CD4-positive, alpha-beta T cell treated with Interleukin-4 for 1 hour (primary cell): Measurements from ENCODE around the gene SLBP.
"Not testable (repeated sequence)": the region's sequence is repeated elsewhere in the genome, so short reads cannot be mapped to it uniquely, and the experiment has no call there.

ENCODE experiments used
- DNase-seq, 2 donors: peaks; one replicate each; pipeline ENCODE4 v3.0.0-alpha.2; 2020 to 2022

Gene SLBP

GRCh38 chr4:1673671-1674070, 38.4 kb downstream of the SLBP start:
- no peak for DNase-seq

- DNase-seq: not testable (repeated sequence)
These were observed 41.1 kb downstream of the SLBP start for GRCh38 chr4:1671011-1671410.

GRCh38 chr4:1670279-1670678, 41.8 kb downstream of the SLBP start:
- DNase-seq: no peak

GRCh38 chr4:1669850-1670249, 42.3 kb downstream of the SLBP start:
- DNase-seq: no peak

GRCh38 chr4:1669270-1669669, 42.8 kb downstream of the SLBP start:
- DNase-seq: no peak

DNA sequence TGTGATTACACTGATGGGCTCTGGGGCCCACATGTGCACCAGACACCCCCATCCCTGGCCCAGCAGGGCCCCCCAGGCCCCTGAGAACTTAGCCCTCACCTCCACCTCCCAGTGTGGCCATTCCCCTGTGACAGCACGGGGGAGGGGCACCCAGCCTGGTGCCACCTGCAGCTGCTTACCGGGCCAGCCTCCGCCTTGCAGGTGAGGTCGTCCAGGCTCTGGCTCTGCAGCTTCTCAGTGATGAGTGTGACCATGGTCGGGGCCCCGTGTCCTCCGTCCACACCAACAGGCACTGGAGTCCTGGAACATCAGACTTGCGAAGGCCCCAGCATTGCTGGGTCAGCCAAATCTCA, 43.7 kb downstream of the SLBP start:
- no peak for DNase-seq

GRCh38 chr4:1667273-1667672, 44.8 kb downstream of the SLBP start:
- no peak for DNase-seq

DNA sequence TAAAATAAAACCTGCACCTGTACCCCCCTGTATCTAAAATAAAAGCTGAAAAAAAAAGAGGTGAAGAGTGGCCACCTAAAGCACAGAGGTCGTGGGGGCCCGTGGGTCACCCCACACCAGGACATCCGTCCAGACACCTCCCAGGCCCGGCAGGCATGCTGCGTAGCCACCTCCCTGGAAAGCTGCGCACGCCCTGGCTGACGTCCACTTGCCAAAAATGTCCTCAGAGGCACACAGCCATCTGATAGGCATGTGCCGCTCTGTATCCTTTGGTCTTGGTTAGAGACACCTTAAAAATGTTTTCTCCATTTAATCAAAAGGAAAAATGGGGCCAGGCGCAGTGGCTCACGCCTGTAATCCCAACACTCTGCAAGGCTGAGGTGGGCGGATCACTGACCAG, 45.7 kb downstream of the SLBP start:
- DNase-seq: no peak

DNA sequence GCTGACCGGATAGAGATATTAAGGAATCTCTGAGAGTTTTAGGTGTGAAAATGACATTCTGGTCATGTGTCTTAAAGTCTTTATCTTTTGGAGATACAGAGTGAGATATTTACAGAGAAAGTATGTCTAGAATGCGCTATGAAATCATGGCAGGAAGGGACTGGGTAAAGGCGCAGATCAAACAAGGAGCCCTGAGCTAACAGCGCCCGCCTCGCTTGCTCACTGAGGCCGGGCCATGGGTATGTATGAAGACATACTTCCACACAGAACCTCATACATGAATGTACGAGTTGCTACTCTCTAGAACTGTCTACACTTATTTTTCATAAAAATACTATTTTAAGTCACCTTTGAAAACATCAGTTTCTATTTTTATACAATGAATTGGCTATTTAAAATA, 48.0 kb downstream of the SLBP start:
- no peak for DNase-seq

DNA sequence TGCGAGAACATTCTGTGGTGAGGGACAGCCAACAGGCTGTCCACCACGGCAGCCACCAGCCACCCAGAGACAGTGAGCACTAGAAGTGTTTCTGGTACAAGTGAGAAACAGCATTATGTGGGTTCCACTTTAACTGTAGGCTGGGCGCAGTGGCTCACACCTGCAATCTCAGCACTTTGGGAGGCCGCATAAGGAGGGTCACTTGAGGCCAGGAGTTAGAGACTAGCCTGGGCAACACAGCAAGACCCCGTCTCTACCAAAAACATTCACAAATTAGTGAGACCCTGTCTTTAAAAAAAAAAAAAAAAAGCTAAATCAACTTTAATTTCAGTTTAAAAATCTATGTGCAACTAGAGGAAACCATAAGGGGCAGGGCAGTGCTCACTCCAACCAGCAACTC, 48.6 kb downstream of the SLBP start:
- no peak for DNase-seq

GRCh38 chr4:1661695-1662094, 50.4 kb downstream of the SLBP start:
- DNase-seq: no peak

- no peak for DNase-seq
These were observed 51.0 kb downstream of the SLBP start for GRCh38 chr4:1660948-1661677.

GRCh38 chr4:1659104-1660043, 52.7 kb downstream of the SLBP start:
- no peak for DNase-seq

DNA sequence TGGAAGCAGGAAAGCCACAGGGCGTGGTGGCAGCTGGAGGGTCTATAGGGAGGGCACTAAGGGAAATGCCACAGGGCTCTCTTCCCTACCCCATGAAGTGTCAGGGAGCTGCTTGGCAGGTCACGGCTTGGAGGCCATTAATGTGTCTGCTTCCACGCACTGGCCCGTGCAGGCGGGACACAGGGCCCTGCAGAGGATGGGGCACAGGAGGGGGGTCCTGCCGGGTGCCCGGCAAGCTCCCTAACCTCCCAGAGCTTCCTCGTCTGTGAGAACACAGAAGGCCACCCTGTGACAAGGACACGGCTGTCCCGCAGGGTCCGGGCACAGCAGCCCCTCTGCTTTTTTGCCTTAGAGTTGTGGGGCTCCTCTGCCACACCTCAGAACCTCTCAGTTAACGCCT, 53.5 kb downstream of the SLBP start:
- DNase-seq: no peak

DNA sequence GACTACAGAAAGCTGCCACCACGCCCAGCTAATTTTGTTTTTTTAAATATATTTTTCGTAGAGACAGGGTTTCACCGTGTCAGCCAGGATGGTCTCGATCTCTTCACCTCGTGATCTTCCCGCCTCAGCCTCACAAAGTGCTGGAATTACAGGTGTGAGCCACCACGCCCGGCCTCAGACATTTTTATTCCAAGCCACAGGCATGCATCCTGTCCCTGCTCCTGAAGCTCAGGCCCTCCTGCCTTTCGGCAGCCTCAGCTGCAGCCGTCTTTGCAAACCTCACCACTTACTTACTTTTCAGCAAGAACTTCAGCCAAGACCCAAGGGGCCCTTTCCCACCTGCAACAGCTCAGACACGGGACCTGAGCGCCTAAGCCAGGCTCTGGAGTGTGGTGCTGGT, 54.0 kb downstream of the SLBP start:
- DNase-seq: no peak

DNA sequence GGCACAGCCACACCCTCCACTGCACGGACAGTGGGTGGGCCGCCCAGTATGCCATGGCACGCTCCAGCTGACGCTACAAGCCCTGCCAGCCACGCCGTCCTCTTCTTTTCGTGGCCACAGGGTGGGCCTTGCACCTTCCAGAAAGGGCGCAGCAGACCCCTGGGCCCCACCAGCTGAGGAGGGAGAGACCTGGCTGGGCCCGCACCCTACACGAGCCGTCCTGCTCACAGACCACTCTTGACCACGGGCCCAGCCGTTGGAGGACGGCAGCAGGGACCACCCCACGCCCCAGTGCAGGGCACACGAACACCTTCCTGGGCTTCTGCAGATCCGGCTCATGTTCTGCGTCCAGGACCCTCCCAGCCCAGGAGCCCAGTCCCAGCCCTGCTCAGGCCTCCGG, 55.1 kb downstream of the SLBP start:
- DNase-seq: no peak

- no peak for DNase-seq
These were observed 56.0 kb downstream of the SLBP start for GRCh38 chr4:1656132-1656531.

GRCh38 chr4:1655676-1656075, 56.4 kb downstream of the SLBP start:
- no peak for DNase-seq

DNA sequence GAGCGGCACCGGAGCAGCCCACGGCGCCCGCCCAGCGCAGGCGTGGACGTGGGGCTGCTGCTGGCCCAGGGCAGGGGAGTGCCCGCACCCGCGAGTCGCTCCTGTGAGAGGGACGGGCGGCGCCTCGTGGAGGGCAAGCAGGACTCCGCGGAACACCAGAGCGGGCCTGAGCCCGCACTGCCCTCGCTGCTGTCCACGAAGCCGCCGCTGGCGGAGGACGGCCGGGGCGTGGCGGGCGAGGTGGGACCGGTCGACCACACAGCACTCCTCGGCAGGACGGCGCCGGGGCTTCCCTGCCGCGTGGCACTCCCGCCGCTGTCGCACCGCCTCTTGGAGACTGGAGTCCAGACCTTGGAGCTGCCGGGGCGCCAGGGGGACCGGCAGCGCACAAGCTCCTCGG, 57.0 kb downstream of the SLBP start:
- DNase-seq: no peak

GRCh38 chr4:1654216-1654955, 57.7 kb downstream of the SLBP start:
- no peak for DNase-seq

DNA sequence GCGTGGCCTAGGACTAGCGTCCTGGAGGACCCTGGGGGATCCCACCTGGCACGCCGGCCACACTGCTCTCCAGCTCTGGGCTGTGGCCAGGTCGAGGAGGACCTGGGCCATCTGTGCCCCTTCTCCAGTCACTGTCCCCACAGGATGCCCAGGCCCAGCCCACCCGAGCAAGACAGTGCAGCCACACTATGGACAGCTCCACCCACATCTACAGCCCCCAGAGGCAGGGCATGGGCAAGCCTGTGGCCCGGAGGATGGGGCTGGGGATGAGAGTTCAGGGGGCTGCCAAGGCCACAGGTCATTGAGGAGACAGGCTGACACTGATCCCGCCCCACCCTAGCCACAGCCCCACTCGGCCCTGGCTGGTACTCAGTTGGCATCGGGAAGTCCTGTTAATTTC, 58.3 kb downstream of the SLBP start:
- no peak for DNase-seq

DNA sequence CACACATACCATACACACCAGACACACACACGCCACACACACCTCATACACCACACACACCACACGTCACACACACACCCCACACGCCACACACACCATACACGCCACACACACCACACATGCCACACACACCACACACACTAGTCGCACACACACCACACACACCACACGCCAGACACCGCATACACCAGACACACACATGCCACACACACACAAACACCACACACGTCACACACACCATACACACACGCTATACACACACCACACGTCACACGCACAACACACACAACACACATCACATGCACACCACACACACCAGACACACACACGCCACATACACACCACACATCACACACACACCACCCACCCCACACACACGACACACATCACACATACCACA, 60.0 kb downstream of the SLBP start:
- DNase-seq: no peak

DNA sequence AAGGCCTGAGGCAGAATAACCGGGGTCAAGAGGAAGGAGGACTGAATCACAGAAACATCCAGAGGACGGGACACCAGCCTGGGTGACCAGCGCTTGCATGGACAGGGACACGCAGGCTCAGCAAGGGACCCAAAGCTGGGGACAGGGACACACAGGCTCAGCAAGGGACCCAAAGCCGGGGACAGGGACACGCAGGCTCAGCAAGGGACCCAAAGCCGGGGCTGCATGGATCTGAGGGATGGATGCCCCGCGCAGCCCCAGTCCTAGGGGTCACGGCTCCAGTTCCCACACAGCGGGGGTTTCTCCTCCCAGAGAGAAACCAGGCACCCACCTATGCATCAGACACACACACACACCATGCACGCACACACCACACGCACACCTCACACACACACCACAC, 60.5 kb downstream of the SLBP start:
- DNase-seq: no peak

DNA sequence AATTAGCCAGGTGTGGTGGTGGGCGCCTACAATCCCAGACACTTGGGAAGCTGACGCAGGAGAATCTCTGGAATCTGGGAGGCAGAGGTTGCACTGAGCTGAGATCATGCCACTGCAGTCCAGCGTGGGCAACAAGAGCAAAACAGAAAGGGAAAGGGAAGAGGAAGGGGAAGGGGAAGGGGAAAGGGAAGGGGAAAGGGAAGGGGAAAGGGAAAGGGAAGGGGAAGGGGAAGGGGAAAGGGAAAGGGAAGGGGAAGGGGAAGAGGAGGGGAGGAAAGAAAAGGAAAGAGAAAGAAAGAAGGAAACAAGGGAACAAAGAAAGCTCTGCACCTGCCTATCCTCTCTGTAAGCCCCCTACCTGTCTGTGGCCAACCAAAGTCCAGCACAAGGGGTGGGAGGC, 63.2 kb downstream of the SLBP start:
- DNase-seq: no peak
